ENCODE measurements around the gene SPEF2.

DNA sequence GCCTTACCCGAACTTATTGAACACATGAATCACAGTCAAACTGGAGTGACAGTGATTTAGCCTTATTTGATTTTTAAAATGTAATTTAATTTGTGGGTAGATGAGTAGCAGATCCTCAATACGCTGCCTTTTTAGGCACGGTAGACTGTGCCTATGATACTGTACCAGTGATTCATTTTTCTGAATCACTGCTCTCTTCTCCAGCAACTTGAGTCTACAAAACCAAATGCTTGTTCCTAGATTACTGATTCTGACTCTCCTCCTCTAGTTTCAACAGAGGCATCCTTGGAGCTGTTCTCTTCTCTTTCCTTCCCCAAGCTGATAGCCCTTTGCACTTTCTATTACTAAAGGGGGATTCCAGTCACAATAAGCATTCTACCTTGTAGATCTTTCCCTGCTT, 144.7 kb downstream of the SPEF2 start:
- TF ChIP-seq, protein P1, sequence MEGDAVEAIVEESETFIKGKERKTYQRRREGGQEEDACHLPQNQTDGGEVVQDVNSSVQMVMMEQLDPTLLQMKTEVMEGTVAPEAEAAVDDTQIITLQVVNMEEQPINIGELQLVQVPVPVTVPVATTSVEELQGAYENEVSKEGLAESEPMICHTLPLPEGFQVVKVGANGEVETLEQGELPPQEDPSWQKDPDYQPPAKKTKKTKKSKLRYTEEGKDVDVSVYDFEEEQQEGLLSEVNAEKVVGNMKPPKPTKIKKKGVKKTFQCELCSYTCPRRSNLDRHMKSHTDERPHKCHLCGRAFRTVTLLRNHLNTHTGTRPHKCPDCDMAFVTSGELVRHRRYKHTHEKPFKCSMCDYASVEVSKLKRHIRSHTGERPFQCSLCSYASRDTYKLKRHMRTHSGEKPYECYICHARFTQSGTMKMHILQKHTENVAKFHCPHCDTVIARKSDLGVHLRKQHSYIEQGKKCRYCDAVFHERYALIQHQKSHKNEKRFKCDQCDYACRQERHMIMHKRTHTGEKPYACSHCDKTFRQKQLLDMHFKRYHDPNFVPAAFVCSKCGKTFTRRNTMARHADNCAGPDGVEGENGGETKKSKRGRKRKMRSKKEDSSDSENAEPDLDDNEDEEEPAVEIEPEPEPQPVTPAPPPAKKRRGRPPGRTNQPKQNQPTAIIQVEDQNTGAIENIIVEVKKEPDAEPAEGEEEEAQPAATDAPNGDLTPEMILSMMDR (IDR thresholded peaks at IDR 0.05) = no peak
- TF ChIP-seq EZH2 (IDR thresholded peaks at IDR 0.05; ENCODE audit: borderline replicate concordance, insufficient read depth, low read depth, low read length, poor library complexity, severe bottlenecking) = no peak
